ENCODE data around the gene ATPAF1.
"Not testable (repeated sequence)": the region's sequence is repeated elsewhere in the genome, so short reads cannot be mapped to it uniquely, and the experiment has no call there.

ATPAF1 gene

DNA sequence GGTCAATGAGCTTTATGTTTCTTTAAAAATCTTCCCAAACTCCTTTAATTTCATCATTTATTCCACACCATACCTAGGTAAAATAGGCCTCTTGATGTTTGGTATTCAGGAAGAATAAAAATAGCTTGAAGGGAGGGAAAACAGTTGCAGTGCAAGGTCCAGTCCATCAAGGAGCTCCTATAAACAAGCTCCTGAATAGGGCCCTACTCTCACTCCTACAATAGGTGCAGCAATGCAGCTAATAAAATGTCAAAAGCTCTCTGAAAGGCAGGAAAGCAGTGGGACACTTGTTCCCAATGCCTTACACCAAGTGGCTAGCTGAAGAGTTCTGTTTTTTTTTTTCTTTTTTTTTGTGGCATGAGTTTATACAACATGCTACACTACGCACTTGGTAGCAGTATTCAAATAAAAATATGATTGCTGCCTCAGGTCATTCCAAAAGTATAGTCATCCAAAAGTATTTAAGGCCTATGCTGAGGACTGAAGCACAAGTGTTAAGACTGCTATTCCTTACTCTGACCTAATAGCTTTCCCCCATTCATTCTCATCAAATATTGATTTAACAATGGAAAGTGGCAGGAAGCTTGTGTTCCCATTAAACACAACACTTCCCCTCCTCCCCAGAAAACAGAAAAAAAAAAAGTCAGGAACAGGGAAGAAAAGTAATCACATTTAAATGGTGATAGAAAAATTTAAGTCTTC, 13.3 kb upstream of the ATPAF1 start:
- DNase-seq (ENCODE audit: low read depth): no peak

DNA sequence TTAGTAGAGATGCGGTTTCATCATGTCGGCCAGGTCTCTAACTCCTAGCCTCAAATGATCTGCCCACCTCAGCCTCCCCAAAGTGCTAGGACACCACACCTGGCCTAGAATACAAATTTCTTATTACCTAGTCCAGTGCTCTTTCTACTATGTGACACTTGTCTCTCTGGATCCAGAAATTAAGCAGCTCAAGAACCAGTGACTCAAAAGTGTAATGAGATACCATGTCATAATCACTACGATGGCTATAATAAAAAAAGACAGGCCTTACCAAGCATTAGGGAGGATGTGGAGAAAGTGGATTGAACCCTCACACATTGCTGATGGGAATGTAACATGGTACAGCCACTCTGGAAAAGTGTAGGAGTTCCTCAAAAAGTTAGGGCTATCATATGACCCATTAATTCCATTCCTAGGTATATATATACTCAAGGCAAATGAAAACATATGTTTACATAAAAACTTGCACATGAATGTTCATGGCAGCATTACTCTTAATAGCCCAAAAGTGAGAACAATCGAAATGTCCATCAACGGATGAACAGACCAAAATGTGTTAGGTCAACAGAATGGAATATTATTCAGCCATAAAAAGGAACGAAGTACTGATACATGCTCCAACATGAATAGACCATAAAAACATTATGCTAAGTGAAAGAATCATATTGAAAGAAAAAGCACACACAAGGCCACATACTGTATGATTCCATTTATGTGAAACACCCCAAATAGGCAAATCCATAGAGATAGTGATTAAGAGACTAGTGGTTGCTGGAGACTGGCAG, 11.8 kb upstream of the ATPAF1 start:
- no peak for DNase-seq (ENCODE audit: low read depth)

DNA sequence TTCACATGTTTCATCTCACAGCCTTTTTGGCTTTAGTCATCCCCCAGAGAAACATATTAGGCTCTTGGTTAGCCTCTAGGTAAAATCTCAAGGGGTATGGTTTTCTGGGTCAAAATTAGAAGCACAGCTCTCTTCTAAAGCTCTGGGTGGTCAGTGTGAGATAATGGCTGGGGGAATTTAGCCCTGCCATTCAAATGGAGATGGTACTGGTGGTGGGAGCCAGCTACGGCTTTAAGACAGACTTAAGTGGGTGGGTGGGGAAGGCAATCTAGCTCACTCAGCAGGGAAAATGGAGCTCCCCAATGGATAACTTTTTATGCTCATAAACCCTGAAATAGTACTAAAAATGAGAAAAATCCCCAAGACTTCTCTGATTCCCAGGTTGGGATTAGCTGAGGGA, 9.2 kb upstream of the ATPAF1 start:
- no peak for DNase-seq (ENCODE audit: low read depth)

DNA sequence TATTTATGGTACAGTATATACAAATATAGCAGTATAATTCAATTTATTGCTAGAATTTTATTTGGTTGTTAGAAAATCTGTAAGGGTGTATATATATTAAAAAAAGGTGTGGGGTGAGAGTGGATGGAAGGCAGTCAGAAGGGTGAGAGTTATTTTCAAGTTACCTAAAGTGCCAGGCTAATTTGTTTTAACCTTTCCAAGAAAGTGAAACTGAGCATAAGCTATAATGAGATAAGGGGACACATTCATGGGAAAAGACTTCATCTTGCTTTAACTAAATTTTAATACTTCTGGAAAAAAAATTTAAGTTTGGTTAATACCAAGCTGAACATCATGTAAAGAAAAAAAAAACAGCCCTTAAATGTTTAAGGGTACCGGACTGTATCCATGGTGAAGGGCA, 8.4 kb upstream of the ATPAF1 start:
- no peak for DNase-seq (ENCODE audit: low read depth)

DNA sequence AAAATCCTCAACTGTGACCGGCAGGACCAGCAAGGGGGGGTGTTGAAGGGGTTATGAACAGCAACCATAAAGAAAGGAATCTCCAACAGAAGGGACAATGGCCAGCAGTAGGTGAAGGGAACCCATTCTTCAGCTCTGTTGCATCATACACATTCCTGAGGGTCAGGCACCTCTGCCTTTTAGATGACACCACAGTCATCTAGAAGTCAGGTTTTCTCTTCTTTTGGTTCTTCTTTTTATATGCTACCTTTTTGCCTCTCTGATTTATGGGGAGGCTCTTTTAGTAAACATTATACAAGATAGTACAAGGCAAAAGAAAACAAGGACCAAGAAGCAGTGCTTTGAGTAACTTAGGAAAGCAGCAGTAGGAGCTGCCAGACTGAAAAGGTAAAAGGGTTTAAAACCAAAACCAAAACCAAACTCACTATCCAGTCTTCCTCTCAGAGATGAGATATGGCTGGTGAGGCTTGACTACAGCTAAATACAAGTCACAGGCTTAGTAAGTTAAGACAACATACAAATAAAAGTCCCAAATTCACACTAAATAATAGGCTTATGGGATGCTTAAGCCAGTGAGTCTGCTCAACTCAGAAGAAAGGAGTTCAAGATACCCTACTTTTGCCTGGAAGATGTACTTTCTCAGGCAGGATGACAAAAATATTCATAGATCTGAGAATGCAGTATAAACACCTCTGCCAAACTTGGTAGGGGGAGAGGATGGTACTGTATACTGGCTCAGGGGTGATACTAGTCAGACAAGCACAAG, 7.6 kb upstream of the ATPAF1 start:
- DNase-seq (ENCODE audit: low read depth): no peak

DNA sequence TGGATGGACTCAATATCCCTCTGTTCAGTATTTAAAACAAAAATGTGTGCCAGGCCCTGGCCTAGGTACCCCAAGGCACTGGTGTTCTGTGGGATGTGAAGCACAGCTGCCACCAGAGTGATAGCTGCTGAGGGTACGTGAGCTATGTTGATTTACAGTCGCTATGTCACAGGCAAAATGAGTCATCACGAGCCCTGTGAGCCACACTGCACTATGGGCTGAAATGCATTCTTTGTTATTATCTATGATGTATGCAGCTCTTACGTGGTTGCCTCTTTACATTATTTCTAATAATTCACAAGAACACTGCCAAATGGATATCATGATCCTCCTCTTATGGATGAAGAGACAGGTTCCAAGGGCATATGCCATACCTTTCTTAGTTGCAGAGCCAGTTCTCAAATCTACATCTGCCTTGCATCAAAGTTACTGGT, 5.6 kb upstream of the ATPAF1 start:
- peak; percentile 10 for DNase-seq (ENCODE audit: low read depth)

DNA sequence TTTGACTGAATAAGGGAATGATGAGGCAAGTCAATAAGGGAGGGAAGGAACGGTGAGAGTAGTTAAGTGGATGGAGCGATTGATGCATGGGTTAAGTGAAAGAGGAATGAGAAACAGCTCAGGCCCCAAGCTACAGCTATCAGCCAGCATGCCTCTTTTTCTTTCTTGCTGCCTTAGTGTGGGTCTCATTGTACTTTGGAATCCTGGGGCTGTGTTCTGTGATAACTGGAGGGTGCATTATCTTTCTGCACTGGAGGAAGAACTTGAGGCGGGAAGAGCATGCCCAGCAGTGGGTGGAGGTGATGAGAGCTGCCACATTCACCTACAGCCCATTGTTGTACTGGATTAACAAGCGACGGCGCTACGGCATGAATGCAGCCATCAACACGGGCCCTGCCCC, 4.5 kb upstream of the ATPAF1 start:
- no peak for DNase-seq (ENCODE audit: low read depth)

DNA sequence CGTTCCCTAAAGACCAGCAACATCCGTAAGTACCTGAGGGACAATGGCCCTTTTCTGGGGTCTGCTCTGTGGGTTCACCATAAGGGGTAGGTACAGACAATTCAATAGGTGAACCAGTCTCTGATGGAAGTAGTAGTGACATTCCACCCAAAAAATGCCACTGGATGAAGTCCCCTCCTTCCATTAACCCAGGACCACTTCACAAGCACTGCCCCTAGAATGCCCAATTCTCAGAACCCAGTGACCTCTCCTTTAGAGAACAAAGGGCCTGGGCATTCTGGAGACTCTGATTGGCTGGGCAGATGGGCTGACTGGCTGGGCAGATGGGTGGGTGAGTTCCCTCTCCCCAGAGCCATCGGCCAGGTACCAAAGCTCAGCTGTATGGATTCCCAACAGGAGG, 3.4 kb upstream of the ATPAF1 start, which contains the start of gene TEX38:
Gene TEX38 (plus strand): TSS at position 301 of the 400 bp plus-strand sequence. CDS start 81 bp downstream, at position 382.
- DNase-seq (ENCODE audit: low read depth): no peak

DNA sequence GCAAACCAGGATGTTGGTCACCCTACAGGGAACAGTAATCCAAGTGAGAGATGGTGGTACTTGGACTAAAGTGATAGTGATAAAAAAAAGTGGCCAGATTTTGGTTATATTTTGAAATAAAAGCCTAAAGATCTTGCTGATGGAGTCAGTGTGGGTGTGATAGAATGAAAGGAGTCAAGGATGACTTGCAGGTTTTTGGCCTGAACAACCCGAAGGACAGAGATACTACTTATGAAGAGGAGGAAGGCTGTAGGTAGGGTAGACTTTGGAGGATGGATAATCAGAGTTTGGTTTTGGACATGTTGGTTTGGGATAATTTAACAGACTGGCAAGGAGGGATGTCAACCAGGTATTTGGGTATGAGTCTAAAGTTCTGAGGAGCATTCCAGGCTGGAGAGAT, 2.0 kb upstream of the ATPAF1 start:
- no peak for DNase-seq (ENCODE audit: low read depth)

DNA sequence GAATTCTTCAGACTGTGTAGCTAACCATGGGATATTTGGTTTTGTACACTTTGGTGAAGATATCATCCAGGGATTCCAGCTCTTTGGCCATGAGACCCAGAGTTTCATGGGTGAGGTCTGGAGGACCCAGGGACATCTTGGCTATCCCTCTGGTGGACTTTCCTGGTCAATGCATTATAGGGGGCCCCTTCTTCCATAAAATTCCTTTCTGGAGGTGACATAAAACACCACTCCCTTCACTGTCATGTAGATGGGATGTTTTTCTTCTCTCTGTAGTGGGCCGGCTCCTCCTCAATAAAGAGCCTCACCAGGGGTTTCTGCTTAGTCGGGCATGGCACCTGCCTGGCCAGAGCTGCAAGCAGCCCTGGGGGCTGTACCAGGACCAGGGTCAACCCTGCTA, 2.2 kb downstream of the ATPAF1 start:
- no peak for DNase-seq (ENCODE audit: low read depth)

DNA sequence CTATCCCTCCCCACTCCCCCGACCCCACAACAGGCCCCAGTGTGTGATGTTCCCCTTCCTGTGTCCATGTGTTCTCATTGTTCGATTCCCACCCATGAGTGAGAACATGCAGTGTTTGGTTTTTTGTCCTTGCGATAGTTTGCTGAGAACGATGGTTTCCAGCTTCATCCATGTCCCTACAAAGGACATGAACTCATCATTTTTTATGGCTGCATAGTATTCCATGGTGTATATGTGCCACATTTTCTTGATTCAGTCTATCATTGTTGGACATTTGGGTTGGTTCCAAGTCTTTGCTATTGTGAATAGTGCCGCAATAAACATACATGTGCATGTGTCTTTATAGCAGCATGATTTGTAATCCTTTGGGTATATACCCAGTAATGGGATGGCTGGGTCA, 5.2 kb downstream of the ATPAF1 start:
- not testable (repeated sequence) for DNase-seq (ENCODE audit: low read depth)

DNA sequence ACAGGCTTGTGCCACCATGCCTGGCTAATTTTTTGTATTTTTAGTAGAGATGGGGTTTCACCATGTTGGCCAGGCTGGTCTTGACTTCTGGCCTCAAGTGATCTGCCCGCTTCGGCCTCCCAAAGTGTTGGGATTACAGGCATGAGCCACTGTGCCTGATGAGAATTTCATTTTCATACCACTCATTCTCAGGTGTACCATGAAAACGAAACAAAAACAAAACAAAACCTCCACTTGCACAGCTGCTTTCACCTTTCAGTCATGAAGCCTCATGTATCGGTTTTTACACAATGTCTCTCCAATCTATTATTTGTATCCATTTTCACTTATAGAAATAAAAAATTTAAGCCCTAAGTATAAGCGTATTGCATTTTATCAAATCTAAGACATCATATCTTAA, 8.0 kb downstream of the ATPAF1 start:
- DNase-seq (ENCODE audit: low read depth): not testable (repeated sequence)

DNA sequence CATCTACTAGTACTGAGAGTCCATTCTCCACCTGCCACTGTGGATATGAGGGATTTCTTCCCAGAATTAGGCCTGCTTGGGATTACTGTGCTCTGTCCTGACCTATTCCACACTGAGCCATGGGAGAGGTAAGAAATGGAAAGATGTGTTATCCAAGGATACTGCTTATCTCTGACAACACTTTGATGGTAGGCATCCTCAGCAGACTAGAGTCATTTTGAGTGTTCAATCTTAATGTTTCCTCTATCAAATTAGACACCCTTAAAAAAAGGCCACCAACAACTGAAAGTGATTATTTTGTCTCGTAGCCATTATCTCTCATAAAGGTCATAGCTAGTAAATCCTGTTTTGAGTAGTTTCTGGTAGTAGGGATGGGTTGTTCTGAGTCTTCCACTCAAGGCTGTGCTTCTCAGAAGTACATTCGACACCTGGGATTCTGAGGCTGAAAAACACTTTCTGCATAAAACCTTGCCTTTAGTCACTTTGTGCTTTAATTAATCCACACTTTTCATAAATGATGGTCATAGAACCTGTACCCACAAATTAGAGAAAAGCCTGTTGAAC, 8.8 kb downstream of the ATPAF1 start:
- no peak for DNase-seq (ENCODE audit: low read depth)

DNA sequence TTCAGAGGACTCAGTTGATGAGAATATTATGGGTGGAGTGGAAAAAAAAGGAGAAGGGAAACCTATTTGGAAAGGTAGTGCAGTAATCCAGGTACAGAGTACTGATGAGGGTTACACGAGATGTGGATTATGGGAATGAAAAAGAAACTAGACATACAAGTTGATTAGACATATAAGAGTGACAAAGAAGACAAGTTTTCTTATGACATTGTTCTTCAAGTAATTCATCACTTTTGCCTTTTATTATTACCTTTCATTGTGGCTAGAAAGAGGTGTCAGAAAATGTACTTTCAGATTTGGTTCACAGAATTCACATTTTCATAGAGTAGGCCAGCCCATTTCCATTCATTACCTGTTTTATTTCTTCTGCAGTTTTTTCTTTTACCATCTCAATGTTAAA, 10.4 kb downstream of the ATPAF1 start:
- DNase-seq (ENCODE audit: low read depth): no peak

DNA sequence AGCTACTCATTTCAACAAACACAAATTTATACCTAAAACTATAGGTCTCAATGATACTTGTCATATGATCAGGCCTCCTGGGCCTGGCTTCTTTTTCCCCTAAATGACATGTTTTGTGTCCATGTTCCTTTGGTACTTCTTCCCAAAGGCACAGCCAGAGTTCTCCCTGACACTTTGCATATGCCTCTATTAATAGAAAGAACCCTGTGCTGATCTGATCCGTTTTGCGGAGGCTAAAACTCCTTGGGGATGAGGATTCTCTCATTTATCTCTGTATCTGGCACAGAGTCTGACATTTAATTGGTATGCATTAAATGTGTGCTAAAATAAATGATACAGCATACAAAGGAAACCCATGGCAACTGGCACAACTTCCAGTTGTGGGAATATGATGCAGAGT, 11.5 kb downstream of the ATPAF1 start:
- no peak for DNase-seq (ENCODE audit: low read depth)

DNA sequence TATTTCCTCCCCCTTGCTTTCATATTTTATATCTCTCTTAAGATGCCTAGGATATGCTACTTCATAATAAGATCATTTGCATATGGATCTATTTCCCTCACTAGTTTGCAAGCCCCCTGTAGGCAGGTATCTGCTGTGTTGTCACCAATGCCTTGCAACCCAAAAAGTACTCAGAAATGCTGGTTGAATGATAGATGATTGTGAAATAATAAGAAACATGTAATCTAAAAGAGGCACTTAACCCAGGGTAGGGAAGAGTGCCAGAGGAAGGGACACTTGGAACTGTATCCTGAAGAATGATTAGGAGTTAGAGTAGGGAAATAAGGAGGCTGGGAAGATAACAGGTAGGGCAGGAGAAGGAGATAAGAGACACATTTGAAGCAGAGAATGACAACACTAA, 12.3 kb downstream of the ATPAF1 start:
- no peak for DNase-seq (ENCODE audit: low read depth)

DNA sequence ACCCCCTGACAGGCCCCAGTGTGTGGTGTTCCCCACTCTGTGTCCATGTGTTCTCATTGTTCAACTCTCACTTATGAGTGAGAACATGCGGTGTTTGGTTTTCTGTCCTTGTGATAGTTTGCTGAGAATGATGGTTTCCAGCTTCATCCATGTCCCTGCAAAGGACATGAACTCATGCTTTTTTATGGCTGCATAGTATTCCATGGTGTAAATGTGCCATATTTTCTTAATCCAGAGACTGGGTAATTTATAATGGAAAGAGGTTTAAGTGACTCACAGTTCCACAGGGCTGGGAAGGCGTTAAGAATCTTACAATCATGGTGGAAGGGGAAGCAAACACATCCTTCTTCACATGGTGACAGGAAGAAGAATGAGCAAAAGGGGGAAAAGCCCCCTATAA, 13.5 kb downstream of the ATPAF1 start:
- not testable (repeated sequence) for DNase-seq (ENCODE audit: low read depth)

DNA sequence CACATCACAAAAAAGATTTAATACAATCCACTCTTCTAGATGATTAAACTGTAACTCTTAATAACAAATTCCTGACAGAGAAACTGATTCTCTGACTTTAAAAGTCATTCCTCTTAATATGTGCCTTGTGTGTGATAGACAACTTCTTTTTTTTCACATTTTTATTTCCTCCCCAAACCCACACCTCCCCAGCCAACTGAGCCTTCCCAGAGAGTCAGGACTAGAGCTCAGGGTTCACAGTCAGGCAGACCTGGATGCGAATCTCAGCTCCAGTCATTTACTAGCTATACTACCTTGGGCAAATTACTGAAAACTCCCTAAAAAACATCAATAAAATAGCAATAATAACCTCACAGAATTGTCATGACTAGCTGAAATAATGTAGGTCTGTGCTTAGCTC, 14.2 kb downstream of the ATPAF1 start:
- DNase-seq (ENCODE audit: low read depth): no peak

DNA sequence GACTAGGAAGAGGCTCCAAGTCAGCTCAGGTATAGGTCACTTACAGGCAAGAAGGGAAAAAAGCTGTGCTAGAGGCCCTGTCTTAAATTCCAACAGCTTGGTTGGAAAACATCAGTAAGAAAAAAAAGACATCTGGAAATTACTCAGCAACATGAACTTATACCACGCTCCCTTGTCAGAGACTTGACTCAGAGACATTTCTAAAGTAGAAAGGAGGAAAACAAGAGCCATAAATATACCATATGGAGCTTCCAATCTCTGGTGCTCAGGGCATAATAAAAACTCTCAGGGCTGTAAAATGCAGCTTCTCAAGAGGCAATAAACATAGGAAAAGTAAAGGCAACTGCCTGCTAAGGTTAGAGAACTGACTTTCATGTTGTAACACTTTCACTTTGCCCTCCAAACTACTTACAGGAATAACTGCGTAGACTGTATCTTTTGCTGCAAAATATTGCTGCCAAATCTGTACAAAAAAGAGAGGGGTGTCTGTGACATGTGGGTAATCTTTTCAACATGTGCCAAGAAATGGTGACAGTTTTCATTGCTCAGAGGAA, 14.7 kb downstream of the ATPAF1 start:
- no peak for DNase-seq (ENCODE audit: low read depth)

DNA sequence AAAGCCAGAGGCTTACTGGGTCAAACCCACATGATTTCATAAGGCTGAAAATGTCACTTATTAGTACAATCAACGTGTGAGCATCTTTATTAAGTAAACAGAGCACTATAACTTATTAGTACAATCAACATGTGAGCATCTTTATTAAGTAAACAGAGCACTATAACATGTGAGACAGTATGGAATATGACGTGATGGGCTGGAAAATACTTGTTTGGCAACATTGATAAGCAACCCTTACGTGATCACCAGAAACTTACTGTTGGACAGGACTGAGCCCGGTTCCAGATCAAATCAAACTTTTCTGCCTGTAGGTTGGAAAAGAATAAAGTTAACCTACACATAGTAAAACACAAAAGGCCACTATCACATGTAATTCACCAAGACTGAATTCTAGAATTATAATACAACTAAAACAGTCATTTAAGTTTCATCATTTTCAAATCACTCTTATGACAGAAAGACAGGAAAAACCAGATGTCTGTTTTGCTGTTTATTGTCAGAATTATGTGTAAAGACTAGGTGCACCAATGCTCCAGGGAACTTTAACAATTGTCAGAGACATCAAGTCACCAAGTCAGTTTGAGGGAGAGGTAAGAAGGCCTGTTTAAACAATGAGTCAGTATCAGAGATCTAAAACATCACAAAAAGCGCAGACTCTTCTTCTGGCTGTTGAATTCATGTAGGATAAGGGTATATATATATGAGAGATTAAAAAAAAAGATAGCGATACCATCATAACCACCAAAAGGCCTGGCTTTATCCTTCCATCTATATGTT, 15.7 kb downstream of the ATPAF1 start:
- no peak for DNase-seq (ENCODE audit: low read depth)

DNA sequence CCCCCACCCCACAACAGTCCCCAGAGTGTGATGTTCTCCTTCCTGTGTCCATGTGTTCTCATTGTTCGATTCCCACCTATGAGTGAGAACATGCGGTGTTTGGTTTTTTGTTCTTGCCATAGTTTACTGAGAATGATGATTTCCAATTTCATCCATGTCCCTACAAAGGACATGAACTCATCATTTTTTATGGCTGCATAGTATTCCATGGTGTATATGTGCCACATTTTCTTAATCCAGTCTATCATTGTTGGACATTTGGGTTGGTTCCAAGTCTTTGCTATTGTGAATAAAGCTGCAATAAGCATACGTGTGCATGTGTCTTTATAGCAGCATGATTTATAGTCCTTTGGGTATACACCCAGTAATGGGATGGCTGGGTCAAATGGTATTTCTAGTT, 17.0 kb downstream of the ATPAF1 start:
- not testable (repeated sequence) for DNase-seq (ENCODE audit: low read depth)

Data from activated T-cell treated with anti-CD3 and anti-CD28 coated beads for 48 hours (primary cell).